Panc1 (cell line): ENCODE results near the gene VPS26A. TPM values are rescaled to one million over a fixed set of nuclear protein-coding genes. Genes with fewer than 3 reads are reported as not detected.
A peak's percentile ranks its signal among the peaks of the same experiment; 100 is the strongest.

ENCODE experiments used
- ATAC-seq: fragments of 200-7000 bp; cut with Tn5 transposase; 2 replicates; pipeline ENCODE4 v1.9.1; 2020; ENCODE audit warnings: mild to moderate bottlenecking, moderate library complexity
- BruUV-seq: library from RNA; stranded (reverse); fragments of 400-500 nt; replicated peaks from 2 replicates; lab custom pipeline; 2021; lab: Mats Ljungman, UMichigan
- CTCF ChIA-PET: fragments of 300-600 bp; sonication (Branson Sonifier 250); formaldehyde crosslinking; loops from one replicate; lab custom pipeline; 2022; ENCODE audit warnings: antibody characterized with exemption; lab: Charles Lee
- POLR2A ChIA-PET: fragments of 300-600 bp; sonication (Branson Sonifier 250); formaldehyde crosslinking; loops from one replicate; lab custom pipeline; 2022; ENCODE audit warnings: antibody characterized with exemption; lab: Charles Lee
- DNase-seq: peaks from one replicate; pipeline ENCODE4 v3.0.0-alpha.2; 2010; ENCODE audit warnings: low read depth, low spot score
- H3K27ac ChIP-seq: 2 replicates; pipeline ENCODE4 v1.5.1; 2011; ENCODE audit warnings: mild to moderate bottlenecking, low read length, inconsistent platforms
- H3K27me3 ChIP-seq: fragments of 200-500 bp; sonication (Bioruptor generic); 2 replicates; pipeline ENCODE4 v1.6.0; 2014; ENCODE audit warnings: low read length, inconsistent platforms; ENCODE audit not compliant: control insufficient read depth, insufficient read depth
- H3K36me3 ChIP-seq: fragments of 200-500 bp; sonication (Bioruptor generic); 2 replicates; pipeline ENCODE4 v1.5.1; 2014; ENCODE audit warnings: inconsistent platforms, mild to moderate bottlenecking, low read length, moderate library complexity; ENCODE audit not compliant: control insufficient read depth, insufficient read depth
- H3K4me1 ChIP-seq: 2 replicates; pipeline ENCODE4 v1.5.1; 2011; ENCODE audit warnings: inconsistent platforms, mild to moderate bottlenecking, low read length, moderate library complexity; ENCODE audit not compliant: control insufficient read depth, insufficient read depth
- H3K4me3 ChIP-seq, 2 experiments: 2 replicates each; pipeline ENCODE4 v1.5.1; 2011 to 2012; ENCODE audit warnings: low read depth in 2 of 2, low read length in 2 of 2, mild to moderate bottlenecking in 2 of 2, inconsistent platforms in 1 of 2, moderate library complexity in 1 of 2
- H3K9me3 ChIP-seq: fragments of 200-500 bp; sonication (Bioruptor generic); 2 replicates; pipeline ENCODE4 v1.5.1; 2014; ENCODE audit warnings: low read depth, mild to moderate bottlenecking, inconsistent platforms, low read length, moderate library complexity; ENCODE audit not compliant: control insufficient read depth, insufficient read depth
- POLR2AphosphoS5 ChIP-seq: IDR thresholded peaks from 2 replicates; pipeline ENCODE4 v1.6.1; 2012; ENCODE audit warnings: mild to moderate bottlenecking, low read depth, low read length, moderate library complexity
- REST ChIP-seq, 2 experiments: IDR thresholded peaks; 2 replicates each; pipeline ENCODE4 v1.6.1; 2011 to 2012; ENCODE audit warnings: low read depth in 2 of 2, control low read depth in 1 of 2, low read length in 1 of 2, mild to moderate bottlenecking in 1 of 2, moderate library complexity in 1 of 2; ENCODE audit not compliant: insufficient read depth in 1 of 2
- SIN3A ChIP-seq: IDR thresholded peaks from 2 replicates; pipeline ENCODE4 v1.6.1; 2012; ENCODE audit warnings: low read depth, mild to moderate bottlenecking, low read length, moderate library complexity, borderline replicate concordance; ENCODE audit not compliant: insufficient read depth
- TCF7L2 ChIP-seq: IDR thresholded peaks from 2 replicates; pipeline ENCODE4 v1.6.1; 2011; ENCODE audit warnings: mild to moderate bottlenecking, low read depth, low read length, inconsistent platforms
- in situ Hi-C: cut with HindIII; loops from 2 replicates; pipeline ENCODE4 v1.10.0; 2016; ENCODE audit warnings: low sequenced_read_pairs, low pct_unique_long_range_greater_than_20kb
- intact Hi-C: fragments of 100-400 bp; cut with micrococcal nuclease; formaldehyde crosslinking; loops from one replicate; pipeline ENCODE4 v1.10.0; 2022; ENCODE audit not compliant: unreplicated experiment
- total RNA-seq: library from RNA; stranded (reverse); gene quantifications from one replicate; pipeline ENCODE4 v1.2.1, GENCODE V29; 2021; ENCODE audit not compliant: unreplicated experiment
- TF ChIP-seq, protein P1 (sequence below): fragments of 450-650 bp; IDR thresholded peaks from 2 replicates; pipeline ENCODE4 v1.5.1; 2017; ENCODE audit warnings: mild to moderate bottlenecking

VPS26A gene
- total RNA-seq, 1 experiment from 2014 or later, result 88.9 TPM

- POLR2A ChIA-PET, result interaction anchor here (0.6 to 0.8 kb wide), 4 partner anchors 64 to 692 kb away, joined by 3 to 6 read pairs (median 4); partner anchors contain the start of gene DDX21
- Histone ChIP-seq H3K9me3 (no peaks in the 10 kb centered on the region), H3K27ac (0 out of 2 replicates have a peak within 1 kb of the TSS, but pooled peaks have one; percentile 52), H3K27me3 (no peaks in the 10 kb centered on the region), H3K4me3 (peak within 1 kb of the TSS in 1 of 2 experiments; percentile 36; a peak in 2 of 4 replicates), H3K4me1 (peaks cover 2% of the 10 kb centered on the region), H3K36me3 (no peaks in the 10 kb centered on the region)
- intact Hi-C loops (no loop called here), in situ Hi-C loops (no loop called here)
- TF ChIP-seq, protein P1, sequence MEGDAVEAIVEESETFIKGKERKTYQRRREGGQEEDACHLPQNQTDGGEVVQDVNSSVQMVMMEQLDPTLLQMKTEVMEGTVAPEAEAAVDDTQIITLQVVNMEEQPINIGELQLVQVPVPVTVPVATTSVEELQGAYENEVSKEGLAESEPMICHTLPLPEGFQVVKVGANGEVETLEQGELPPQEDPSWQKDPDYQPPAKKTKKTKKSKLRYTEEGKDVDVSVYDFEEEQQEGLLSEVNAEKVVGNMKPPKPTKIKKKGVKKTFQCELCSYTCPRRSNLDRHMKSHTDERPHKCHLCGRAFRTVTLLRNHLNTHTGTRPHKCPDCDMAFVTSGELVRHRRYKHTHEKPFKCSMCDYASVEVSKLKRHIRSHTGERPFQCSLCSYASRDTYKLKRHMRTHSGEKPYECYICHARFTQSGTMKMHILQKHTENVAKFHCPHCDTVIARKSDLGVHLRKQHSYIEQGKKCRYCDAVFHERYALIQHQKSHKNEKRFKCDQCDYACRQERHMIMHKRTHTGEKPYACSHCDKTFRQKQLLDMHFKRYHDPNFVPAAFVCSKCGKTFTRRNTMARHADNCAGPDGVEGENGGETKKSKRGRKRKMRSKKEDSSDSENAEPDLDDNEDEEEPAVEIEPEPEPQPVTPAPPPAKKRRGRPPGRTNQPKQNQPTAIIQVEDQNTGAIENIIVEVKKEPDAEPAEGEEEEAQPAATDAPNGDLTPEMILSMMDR, result no peak
- no peak for TF ChIP-seq TCF7L2
- BruUV-seq, result no TSS peak
- CTCF ChIA-PET, result interaction anchor here (0.5 to 0.6 kb wide), 2 partner anchors 22 to 163 kb away, joined by 3 read pairs; no protein-coding TSS in a partner anchor
- DNase-seq (no peak), ATAC-seq (peak; percentile 49; the same call in 1 of the 2 replicates)
Measured at GRCh38 chr10:69087590-69088470, 36.1 kb upstream of the VPS26A start, which contains the start of gene SRGN. Gene SRGN, plus strand, starts transcription at chr10:69088103. Its CDS starts 55 bp downstream, at chr10:69088158.

- ChIA-PET CTCF (interaction anchor here (0.6 kb wide), 1 partner anchor 21 kb away, joined by 3 read pairs; no protein-coding TSS in a partner anchor), POLR2A (interaction anchor here (0.6 to 0.8 kb wide), 2 partner anchors 64 to 692 kb away, joined by 3 to 4 read pairs; no protein-coding TSS in a partner anchor)
- BruUV-seq, result TSS peak; percentile 78
- no peak for DNase-seq
- intact Hi-C loops, result no loop called here
- Histone ChIP-seq H3K4me3 (peak overlapping the region in 1 of 2 experiments; percentile 36; a peak in 2 of 4 replicates), H3K4me1 (peaks cover 2% of the 10 kb centered on the region), H3K9me3 (no peaks in the 10 kb centered on the region), H3K27ac (no peak overlapping the region), H3K27me3 (no peaks in the 10 kb centered on the region), H3K36me3 (no peaks in the 10 kb centered on the region)
- in situ Hi-C loops, result no loop called here
- ATAC-seq, result no peak
- no peak for TF ChIP-seq REST (IDR thresholded peaks at IDR 0.05; ENCODE audit: insufficient read depth in 1 of 2, low read depth in 2 of 2, low read length in 1 of 2)
- no peak for TF ChIP-seq TCF7L2
- TF ChIP-seq, protein P1, result no peak
- TF ChIP-seq SIN3A, result no peak
- TF ChIP-seq POLR2AphosphoS5, result no peak
Measured at GRCh38 chr10:69088471-69088769, 35.6 kb upstream of the VPS26A start.
